GM12878 (cell line): ENCODE results near the gene MBOAT2. TPM values are rescaled to one million over a fixed set of nuclear protein-coding genes. Genes with fewer than 3 reads are reported as not detected.

Experiments
- ATAC-seq: fragments of 200-7000 bp; cut with Tn5 transposase; 3 replicates; pipeline ENCODE4 v1.9.1; 2020; ENCODE audit warnings: mild to moderate bottlenecking, moderate library complexity
- BruUV-seq: library from RNA; stranded (reverse); fragments of 400-500 nt; replicated peaks from 2 replicates; lab custom pipeline; 2021; lab: Mats Ljungman, UMichigan
- CTCF ChIA-PET: fragments of 300-600 bp; sonication (Branson Sonifier 250); formaldehyde crosslinking; extraction: SDS; loops from one replicate; lab custom pipeline; 2021; ENCODE audit warnings: inconsistent platforms; lab: Yijun Ruan, JAX
- POLR2A ChIA-PET: fragments of 350-600 bp; formaldehyde crosslinking; extraction: SDS; loops from one replicate; lab custom pipeline; 2021; ENCODE audit warnings: inconsistent platforms; lab: Charles Lee
- RAD21 ChIA-PET: fragments of 300-600 bp; sonication (Branson Sonifier 250); formaldehyde crosslinking; loops from one replicate; lab custom pipeline; 2023; ENCODE audit warnings: antibody characterized with exemption; ENCODE audit not compliant: unreplicated experiment; lab: Charles Lee
- SMC1A ChIA-PET: fragments of 300-600 bp; sonication (Branson Sonifier 250); formaldehyde crosslinking; loops from one replicate; lab custom pipeline; 2023; ENCODE audit not compliant: unreplicated experiment, uncharacterized antibody; lab: Charles Lee
- DNase-seq: peaks from one replicate; pipeline ENCODE4 v3.0.0-alpha.2; 2011; ENCODE audit warnings: low read depth, low spot score
- FAIRE-seq: peaks from 3 replicates; lab custom pipeline; 2011; peaks lifted over from hg19 to GRCh38; lab: Jason Lieb, UNC
- H2AFZ ChIP-seq: 2 replicates; pipeline ENCODE4 v1.6.0; 2011; ENCODE audit warnings: low read depth, low read length, control low read depth; ENCODE audit not compliant: control insufficient read depth
- H3K27ac ChIP-seq: 2 replicates; pipeline ENCODE4 v1.5.1; 2011; ENCODE audit warnings: control low read depth; ENCODE audit not compliant: control insufficient read depth, insufficient read depth
- H3K27me3 ChIP-seq, 2 experiments: replicated peaks in 1 of 2; 2 replicates each; pipeline versions ENCODE4 v1.6.0 to v1.6.1; 2011; ENCODE audit warnings: low read length in 1 of 2; ENCODE audit not compliant: control insufficient read depth in 2 of 2, insufficient read depth in 2 of 2
- H3K36me3 ChIP-seq, 2 experiments: 2 replicates each; pipeline ENCODE4 v1.5.1; 2011; ENCODE audit warnings: low read length in 1 of 2; ENCODE audit not compliant: control insufficient read depth in 2 of 2, insufficient read depth in 2 of 2
- H3K4me1 ChIP-seq: 2 replicates; pipeline ENCODE4 v1.6.1; 2011; ENCODE audit warnings: mild to moderate bottlenecking, low read length, moderate library complexity, mixed read lengths; ENCODE audit not compliant: control insufficient read depth, insufficient read depth
- H3K4me2 ChIP-seq: 2 replicates; pipeline ENCODE4 v1.6.0; 2011; ENCODE audit warnings: control low read depth; ENCODE audit not compliant: control insufficient read depth, insufficient read depth
- H3K4me3 ChIP-seq: fragments of 200-600 bp; sonication (generic); 2 replicates; pipeline ENCODE4 v1.5.1; 2016
- H3K79me2 ChIP-seq: 2 replicates; pipeline ENCODE4 v1.6.0; 2011; ENCODE audit warnings: low read length; ENCODE audit not compliant: control insufficient read depth, insufficient read depth
- H3K9ac ChIP-seq: 2 replicates; pipeline ENCODE4 v1.8.0; 2011; ENCODE audit warnings: low read length, control low read depth, mixed read lengths; ENCODE audit not compliant: control insufficient read depth, insufficient read depth
- H3K9me3 ChIP-seq: replicated peaks from 3 replicates; pipeline ENCODE4 v1.5.1; 2011; ENCODE audit warnings: mild to moderate bottlenecking, low read length; ENCODE audit not compliant: control insufficient read depth, insufficient read depth
- H4K20me1 ChIP-seq: 2 replicates; pipeline ENCODE4 v1.6.0; 2011; ENCODE audit not compliant: control insufficient read depth, insufficient read depth
- BCL3 ChIP-seq: IDR thresholded peaks from 2 replicates; pipeline ENCODE4 v1.6.1; 2011; ENCODE audit warnings: borderline replicate concordance, low read depth, mild to moderate bottlenecking, moderate library complexity, low read length; ENCODE audit not compliant: insufficient read depth, poor library complexity, severe bottlenecking
- E4F1 ChIP-seq: fragments of 450-650 bp; IDR thresholded peaks from 2 replicates; pipeline ENCODE4 v1.6.1; 2018; ENCODE audit warnings: borderline replicate concordance, mild to moderate bottlenecking; ENCODE audit not compliant: partially characterized antibody
- ELK1 ChIP-seq: IDR thresholded peaks from 2 replicates; pipeline ENCODE4 v1.6.1; 2012; ENCODE audit warnings: low read depth, low read length, improper control_type of control experiment
- HDGF ChIP-seq: fragments of 450-650 bp; IDR thresholded peaks from 2 replicates; pipeline ENCODE4 v1.6.1; 2016; ENCODE audit warnings: antibody characterized with exemption
- IRF5 ChIP-seq: fragments of 450-650 bp; IDR thresholded peaks from 2 replicates; pipeline ENCODE4 v1.6.1; 2017; ENCODE audit warnings: borderline replicate concordance
- NFIC ChIP-seq: IDR thresholded peaks from 2 replicates; pipeline ENCODE4 v1.6.1; 2012; ENCODE audit warnings: low read depth, mild to moderate bottlenecking, inconsistent platforms, low read length, moderate library complexity
- NRF1 ChIP-seq: conservative IDR thresholded peaks from 2 replicates; pipeline ENCODE4 v1.6.1; 2011; ENCODE audit warnings: mild to moderate bottlenecking, low read depth, low read length, improper control_type of control experiment
- PRDM15 ChIP-seq: fragments of 450-650 bp; formaldehyde crosslinking; IDR thresholded peaks from 2 replicates; pipeline ENCODE4 v1.4.0; 2020; ENCODE audit warnings: mild to moderate bottlenecking, moderate library complexity
- RCOR1 ChIP-seq: conservative IDR thresholded peaks from 2 replicates; pipeline ENCODE4 v1.6.1; 2012; ENCODE audit warnings: low read depth, low read length, improper control_type of control experiment
- SMAD5 ChIP-seq: IDR thresholded peaks from 2 replicates; pipeline ENCODE4 v1.6.1; 2016; ENCODE audit warnings: antibody characterized with exemption, low read depth
- SREBF2 ChIP-seq: IDR thresholded peaks from 2 replicates; pipeline ENCODE4 v1.6.1; 2012; ENCODE audit warnings: mild to moderate bottlenecking, low read length
- WGBS: methylation state at CpG from one replicate; pipeline ENCODE4 v1.1.6; 2016; ENCODE audit warnings: low lambda C conversion rate; ENCODE audit not compliant: insufficient replicate concordance, insufficient coverage; ENCODE audit errors: missing lambda C conversion rate; 5-methylcytosine and 5-hydroxymethylcytosine counted together
- in situ Hi-C: fragments of 300-500 bp; cut with MboI; formaldehyde crosslinking; loops from 9 replicates; pipeline ENCODE4 v1.14.3; 2018; ENCODE audit warnings: mixed read lengths
- intact Hi-C: fragments of 100-400 bp; cut with micrococcal nuclease; formaldehyde crosslinking; loops from one replicate; pipeline ENCODE4 v1.14.2; 2022; ENCODE audit not compliant: unreplicated experiment
- polyA plus RNA-seq, 11 experiments: library from polyadenylated mRNA; depleted of rRNA in 4 of 11; unstranded in 6 of 11; stranded (reverse) in 5 of 11; fragments of >200 nt; fragmentation: Nextera tagmentation in 4 of 11; fragmentation: Illumina TruSeq in 1 of 11; extraction: Ambion mirVana in 4 of 11; extraction: Trizol in 1 of 11; gene quantifications; 1 replicate in 1 of 11; 2 replicates in 10 of 11; pipeline versions ENCODE4 v1.2.1 to v1.2.3, GENCODE V29; 2011 to 2016; ENCODE audit warnings: inconsistent platforms in 2 of 11, missing spikeins in 2 of 11, low read depth in 1 of 11
- total RNA-seq, 4 experiments: library from RNA; depleted of rRNA in 3 of 4; stranded (reverse); fragments of >200 nt in 3 of 4; fragmentation: Illumina TruSeq in 1 of 4; extraction: Trizol in 1 of 4; gene quantifications; 2 replicates each; pipeline versions ENCODE4 v1.2.1 to v1.2.3, GENCODE V29; 2013 to 2021

MBOAT2 gene
- total and polyA plus RNA-seq, 10 of the 15 experiments (the other 5 are each of a cell fraction or from before 2014, with no cell fraction given), result 0.08 to 40.6 (median 1.8) TPM

- Histone ChIP-seq H3K4me1 (peaks cover 9% of the 10 kb centered on the region; the same call in 1 of the 2 replicates), H3K36me3 (no peaks in the 10 kb centered on the region), H3K4me3 (no peak overlapping the region), H3K4me2 (no peak overlapping the region), H3K27ac (no peak overlapping the region), H3K79me2 (peaks cover 3% of the 10 kb centered on the region), H4K20me1 (no peaks in the 10 kb centered on the region), H3K9ac (no peak overlapping the region), H2AFZ (no peak overlapping the region), H3K27me3 (no peaks in the 10 kb centered on the region), H3K9me3 (no peaks in the 10 kb centered on the region)
- DNase-seq (no peak), FAIRE-seq (no peak), ATAC-seq (no peak)
- ChIA-PET SMC1A (interaction anchor here (1.2 kb wide), 1 partner anchor 25 kb away, joined by 3 read pairs; no protein-coding TSS in a partner anchor), POLR2A (no interaction called here), RAD21 (no interaction called here), CTCF (no interaction called here)
- no TSS peak for BruUV-seq
- intact Hi-C loops (no loop called here), in situ Hi-C loops (no loop called here)
- 100% methylated on average over 1 of the region's 1 CpG for WGBS
- TF ChIP-seq RCOR1 (no peak), PRDM15 (CRISPR knock-in tag) (no peak), HDGF (no peak), ELK1 (no peak), E4F1 (no peak), SREBF2 (no peak), NRF1 (no peak), BCL3 (no peak), SMAD5 (no peak), IRF5 (no peak), NFIC (no peak)
Measured at GRCh38 chr2:8980096-8980495, 23.4 kb downstream of the MBOAT2 start.
